Left kidney (tissue), 2 donors: ENCODE data around the gene LAMA5. TPM values are rescaled to one million over a fixed set of nuclear protein-coding genes. Genes with fewer than 3 reads are reported as not detected.

Source experiments
- DNase-seq: peaks from one replicate; pipeline ENCODE4 v3.0.0-alpha.2; 2013
- polyA plus RNA-seq: library from polyadenylated mRNA; unstranded; fragments of 120-200 nt; gene quantifications from one replicate; pipeline ENCODE4 v1.2.1, GENCODE V29; 2013; ENCODE audit not compliant: insufficient read length

Gene LAMA5
- polyA plus RNA-seq, 1 donor: 119 TPM

DNA sequence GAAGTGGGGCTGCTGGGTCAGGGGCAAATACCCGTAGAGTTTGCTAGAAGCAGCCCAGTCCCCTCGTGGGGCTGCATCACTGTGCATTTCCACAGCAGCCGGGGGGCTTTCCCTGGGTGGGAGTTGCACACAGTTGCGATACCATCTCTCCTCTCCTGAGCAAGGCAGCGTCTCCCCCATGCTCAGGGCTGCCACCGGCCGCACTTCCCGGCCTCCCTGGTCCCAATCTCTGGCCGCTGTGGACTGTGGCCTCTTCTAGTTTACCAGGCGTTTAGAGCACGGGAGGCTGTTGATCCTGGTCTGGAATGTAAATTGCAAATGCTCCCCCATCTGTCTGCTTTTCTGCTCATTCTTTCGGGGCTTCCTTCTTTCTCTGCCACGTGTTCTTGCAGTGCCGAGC, 97.7 kb downstream of the LAMA5 start:
- DNase-seq: no peak

DNA sequence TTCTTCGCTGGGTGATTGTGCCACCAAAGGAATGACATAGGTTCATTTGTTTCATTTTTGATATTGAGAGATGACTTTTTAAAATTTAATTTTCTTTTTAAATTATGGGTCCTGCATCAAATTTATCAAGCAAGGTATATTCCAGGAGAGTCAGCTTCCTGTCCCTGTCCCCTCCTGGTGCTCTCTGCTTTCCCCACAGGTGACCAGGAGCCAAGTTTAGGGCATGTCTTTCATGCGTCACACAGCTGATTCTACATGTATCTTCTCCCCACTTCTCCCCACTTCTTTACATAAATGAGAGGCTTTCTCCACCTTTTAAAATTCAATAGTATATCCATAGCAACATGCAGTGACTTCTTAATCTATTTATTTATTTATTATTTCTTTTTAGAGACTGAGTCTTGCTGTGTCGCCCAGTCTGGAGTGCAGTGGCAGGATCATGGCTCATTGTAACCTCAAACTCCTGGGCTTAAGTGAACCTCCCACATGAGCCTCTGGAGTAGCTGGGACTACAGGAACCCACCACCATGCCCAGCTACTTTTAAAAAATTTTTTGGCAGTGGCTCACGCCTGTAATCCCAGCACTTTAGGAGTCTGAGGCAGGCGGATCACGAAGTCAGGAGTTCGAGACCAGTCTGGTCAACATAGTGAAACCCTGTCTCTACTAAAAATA, 98.7 kb downstream of the LAMA5 start:
- no peak for DNase-seq

DNA sequence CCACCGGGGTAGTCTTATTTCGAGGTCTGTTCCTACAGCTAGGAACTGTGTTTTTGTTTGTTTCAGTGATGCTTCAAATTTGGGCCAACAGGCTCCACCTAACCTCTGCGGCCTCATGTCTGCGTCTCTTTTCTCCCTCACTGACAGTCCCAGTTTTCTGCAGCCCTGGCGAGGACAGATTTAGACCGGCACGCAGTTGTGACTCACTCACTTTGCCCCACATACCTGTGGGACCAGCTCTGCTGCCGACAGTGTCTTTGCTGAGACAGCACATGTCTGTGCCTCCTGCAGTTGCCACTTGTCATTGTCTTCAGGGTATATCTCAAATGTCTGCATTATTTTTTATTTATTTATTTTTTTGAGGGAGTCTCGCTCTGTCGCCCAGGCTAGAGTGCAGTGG, 99.6 kb downstream of the LAMA5 start:
- DNase-seq: no peak

DNA sequence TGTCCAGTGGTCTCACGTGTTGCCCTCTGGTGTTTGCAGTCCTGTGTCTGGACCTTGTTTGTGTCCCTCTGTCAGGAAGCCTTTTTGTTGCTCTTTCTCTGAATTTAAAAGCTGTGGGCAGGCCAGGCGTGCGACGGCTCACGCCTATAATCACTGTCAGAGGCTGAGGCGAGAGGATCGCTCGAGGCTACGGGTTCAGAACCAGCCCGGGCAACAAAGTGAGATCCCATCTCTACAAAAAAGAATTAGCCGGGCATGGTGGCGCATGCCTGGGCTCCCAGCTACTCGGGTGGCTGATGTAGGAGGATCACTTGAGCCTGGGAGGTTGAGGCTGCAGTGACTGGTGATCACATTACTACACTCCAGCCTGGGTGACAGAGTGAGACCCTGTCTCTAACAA, 100.3 kb downstream of the LAMA5 start:
- no peak for DNase-seq

DNA sequence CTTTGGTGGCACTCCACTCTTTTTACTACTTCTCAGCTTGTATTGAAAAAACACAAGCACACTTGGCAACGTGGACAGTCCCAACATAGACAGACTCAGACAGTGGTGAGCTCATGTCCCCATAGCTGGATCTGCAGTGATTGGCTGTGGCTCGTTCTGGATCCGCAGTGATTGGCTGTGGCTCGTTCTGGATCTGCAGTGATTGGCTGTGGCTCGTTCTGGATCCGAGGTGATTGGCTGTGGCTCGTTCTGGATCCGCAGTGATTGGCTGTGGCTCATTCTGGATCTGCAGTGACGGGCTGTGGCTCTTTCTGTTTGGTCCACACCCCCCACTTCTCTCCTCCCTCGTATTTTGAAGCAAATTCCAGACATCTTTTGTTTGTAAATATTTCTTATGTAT, 100.8 kb downstream of the LAMA5 start:
- DNase-seq: no peak

DNA sequence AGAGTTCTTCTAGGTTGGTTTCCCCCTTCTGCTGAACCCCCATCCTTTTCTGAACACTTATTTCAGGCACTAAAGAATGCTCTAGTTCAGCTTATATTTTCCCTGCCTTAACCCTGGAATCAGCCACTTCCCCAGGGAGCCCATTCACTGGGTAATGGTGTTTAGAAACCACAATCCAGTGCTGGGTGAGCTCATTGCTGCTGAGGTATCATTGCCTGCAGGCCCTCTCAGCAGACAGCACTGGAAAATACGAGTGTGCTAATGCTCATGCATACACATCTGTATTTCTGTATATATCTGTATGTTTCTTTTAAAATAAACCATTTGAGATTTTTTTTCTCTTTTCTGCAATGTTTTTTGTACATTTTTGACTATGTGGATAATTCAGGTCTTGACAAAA, 101.7 kb downstream of the LAMA5 start:
- DNase-seq: no peak

DNA sequence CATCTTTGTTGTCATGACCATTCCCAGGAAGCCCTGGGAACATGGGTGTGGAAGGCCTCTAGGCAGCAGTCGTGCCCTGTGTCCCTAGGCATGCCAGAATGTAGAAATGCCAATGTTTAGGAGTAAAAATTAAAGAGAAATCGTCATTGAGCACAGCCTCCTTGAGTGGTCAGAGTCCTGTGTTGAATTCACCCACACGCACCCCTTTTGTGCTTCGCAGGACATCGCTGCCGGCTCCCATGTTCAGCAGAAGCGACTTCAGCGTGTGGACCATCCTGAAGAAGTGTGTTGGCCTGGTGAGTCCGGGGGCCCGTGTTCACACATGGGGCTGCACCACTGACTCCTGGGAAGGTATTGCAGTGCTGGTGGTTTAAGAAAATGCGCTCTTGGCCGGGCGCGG, 103.7 kb downstream of the LAMA5 start:
- no peak for DNase-seq

DNA sequence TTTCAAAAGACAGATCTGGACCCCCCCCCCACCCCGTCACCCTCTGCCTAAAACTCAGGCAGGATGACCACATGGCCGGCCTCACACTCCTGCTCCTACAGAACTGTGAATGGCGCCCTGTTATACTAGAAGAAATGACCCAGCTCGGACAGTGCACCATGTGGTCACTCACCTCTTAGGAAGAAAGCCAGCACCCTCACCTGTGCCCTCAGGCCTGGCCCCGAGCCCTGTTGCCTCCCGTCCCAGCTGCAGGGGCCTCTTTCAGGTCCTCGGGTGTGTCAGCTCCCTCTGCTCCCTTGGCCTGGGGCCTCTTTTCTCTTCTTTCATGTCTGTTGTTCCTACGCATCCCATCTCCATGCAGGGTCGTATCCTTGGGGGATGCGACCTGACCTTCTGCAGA, 105.0 kb downstream of the LAMA5 start:
- DNase-seq: no peak

DNA sequence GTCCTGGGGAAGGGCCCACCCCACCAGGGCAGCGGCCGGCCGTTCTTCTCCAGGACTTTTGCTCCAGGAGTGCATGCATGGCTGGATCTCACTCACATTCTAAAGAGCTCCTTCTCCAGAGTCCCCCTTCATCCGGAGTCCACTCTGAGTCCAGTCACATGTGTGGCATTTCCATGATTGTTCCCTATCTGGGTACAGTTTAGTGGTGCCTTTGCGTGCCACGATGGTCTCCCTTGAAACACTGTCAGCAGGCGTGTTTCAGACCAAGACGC, 107.9 kb downstream of the LAMA5 start:
- no peak for DNase-seq

Other genes starting within 250 kb of the LAMA5 start
- gene LSM14B, start 244.8 kb downstream of the LAMA5 start, polyA plus RNA-seq: 57.3 TPM
- gene PSMA7, start 223.9 kb downstream of the LAMA5 start, polyA plus RNA-seq: 188 TPM
- 26.1 TPM for gene SS18L1, start 223.5 kb downstream of the LAMA5 start, polyA plus RNA-seq
- gene MTG2, start 184.3 kb downstream of the LAMA5 start, polyA plus RNA-seq: 38.3 TPM
- 0.15 TPM for gene HRH3, start 147.0 kb downstream of the LAMA5 start, polyA plus RNA-seq
- 43.6 TPM for gene OSBPL2, start 128.8 kb downstream of the LAMA5 start, polyA plus RNA-seq
- 37.6 TPM for gene ADRM1, start 64.3 kb downstream of the LAMA5 start, polyA plus RNA-seq
- gene RPS21, start 19.8 kb upstream of the LAMA5 start, polyA plus RNA-seq: 686 TPM
- gene CABLES2, start 40.0 kb upstream of the LAMA5 start, polyA plus RNA-seq: 10.0 TPM
- gene RBBP8NL, start 60.2 kb upstream of the LAMA5 start, polyA plus RNA-seq: 1.3 TPM
- 6.9 TPM for gene GATA5, start 108.7 kb upstream of the LAMA5 start, polyA plus RNA-seq